ENCODE results near the gene SH3RF2.

The SH3RF2 gene

GRCh38 chr5:145921211-145921610 lies 15.2 kb upstream of the SH3RF2 start:
- DNase-seq = no peak

- DNase-seq = no peak
Measured at GRCh38 chr5:145922059-145922458, 14.3 kb upstream of the SH3RF2 start.

DNA sequence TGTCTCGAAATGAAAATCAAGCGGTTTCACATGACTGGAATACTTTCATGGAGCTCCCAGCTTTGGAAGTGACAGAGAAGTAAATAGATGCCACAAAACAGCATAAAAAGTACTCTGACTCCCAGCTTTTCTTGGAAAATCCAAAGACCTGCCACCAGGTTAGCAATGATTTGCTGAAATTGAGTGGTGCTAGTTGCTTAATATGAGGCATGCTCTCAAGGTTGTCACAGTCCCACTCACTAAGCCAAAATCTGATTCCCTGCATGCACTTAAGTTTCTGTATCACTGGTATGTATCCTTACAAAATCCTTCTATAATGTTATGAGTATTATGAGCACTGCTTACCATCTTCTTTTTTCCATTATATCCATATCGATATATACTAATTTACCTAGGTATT lies 13.0 kb upstream of the SH3RF2 start:
- no peak for DNase-seq

- no peak for DNase-seq
Measured at GRCh38 chr5:145924849-145925248, 11.5 kb upstream of the SH3RF2 start.

DNA sequence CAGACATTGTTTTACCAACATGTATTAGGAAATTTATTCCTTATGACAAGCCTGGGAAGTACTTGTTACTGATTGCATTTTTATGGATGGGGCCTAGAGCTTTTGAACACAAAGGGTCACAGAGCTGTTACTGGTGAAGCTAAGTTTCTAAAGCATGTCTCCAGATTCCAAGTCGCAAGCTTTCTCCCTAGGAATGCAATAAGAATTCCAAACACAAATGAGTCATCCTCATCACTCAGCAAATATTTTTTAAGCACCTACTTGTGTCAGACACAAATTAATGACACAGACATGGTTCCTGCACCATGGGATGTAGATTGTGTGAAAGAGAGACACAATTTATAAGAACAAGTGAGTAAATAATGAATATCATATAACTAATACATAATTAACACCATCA lies 11.0 kb upstream of the SH3RF2 start:
- no peak for DNase-seq

GRCh38 chr5:145925803-145926202 lies 10.6 kb upstream of the SH3RF2 start:
- DNase-seq = no peak

- DNase-seq = no peak
Measured at GRCh38 chr5:145931718-145932117, 4.7 kb upstream of the SH3RF2 start.

GRCh38 chr5:145934276-145934675 lies 2.1 kb upstream of the SH3RF2 start:
- no peak for DNase-seq

GRCh38 chr5:145937432-145938250 lies 1.3 kb downstream of the SH3RF2 start:
- DNase-seq = peak; percentile 23

DNA sequence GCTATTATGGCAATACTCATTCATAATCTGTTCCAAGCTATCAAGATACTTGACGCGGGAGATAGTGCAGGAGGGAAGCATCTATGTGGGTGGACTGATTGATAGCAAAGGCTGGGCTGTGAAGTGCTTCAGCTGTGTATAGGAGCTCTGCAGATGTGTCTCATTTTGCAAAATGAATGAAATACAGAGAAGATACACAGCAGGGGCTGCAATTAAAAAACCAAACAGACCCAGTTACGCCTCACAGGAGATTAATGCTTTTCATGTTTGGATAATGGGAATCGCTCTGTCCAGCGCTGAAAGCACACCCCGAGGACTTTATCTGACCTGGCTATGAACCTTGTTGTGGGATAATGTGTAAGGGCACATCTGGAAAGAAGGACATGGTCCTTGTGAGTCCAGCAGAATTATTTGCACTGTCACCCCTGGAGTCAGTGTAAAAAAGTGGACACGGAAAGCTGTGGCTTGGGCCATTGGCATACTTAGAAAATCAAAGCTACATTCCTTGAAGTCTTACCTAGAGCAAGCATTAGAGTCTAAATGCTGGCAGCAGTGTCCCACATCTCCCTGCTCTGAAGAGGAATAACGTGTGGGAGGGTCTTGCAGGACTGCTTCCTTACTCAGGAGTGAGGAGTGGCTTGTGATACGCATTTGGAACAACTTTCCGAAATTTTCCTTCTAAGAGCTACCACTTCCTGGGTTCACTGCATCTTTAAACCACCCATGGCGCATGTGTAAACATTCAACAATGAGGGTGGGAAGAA lies 2.6 kb downstream of the SH3RF2 start:
- peak; percentile 23 for DNase-seq

GRCh38 chr5:145939540-145940065 lies 3.2 kb downstream of the SH3RF2 start:
- DNase-seq = no peak

DNA sequence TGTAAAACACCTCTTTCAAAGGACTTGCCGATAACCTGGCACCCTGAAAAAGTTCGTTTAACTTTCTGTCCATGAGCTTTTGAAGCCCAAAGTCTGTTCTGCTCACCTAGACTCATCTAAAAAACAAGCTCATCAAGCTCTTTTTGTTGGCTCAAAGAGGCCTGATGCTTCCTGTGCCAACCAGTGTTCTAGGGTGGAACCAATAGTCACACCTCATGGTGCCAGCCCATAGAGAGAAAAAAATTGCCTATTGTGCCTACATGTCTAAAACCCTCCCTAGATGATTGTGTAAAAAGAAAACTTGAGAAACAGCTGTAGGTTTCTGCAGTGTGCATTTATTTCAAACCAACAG lies 4.7 kb downstream of the SH3RF2 start:
- DNase-seq = no peak

- no peak for DNase-seq
Measured at GRCh38 chr5:145941448-145942130, 5.2 kb downstream of the SH3RF2 start.

DNA sequence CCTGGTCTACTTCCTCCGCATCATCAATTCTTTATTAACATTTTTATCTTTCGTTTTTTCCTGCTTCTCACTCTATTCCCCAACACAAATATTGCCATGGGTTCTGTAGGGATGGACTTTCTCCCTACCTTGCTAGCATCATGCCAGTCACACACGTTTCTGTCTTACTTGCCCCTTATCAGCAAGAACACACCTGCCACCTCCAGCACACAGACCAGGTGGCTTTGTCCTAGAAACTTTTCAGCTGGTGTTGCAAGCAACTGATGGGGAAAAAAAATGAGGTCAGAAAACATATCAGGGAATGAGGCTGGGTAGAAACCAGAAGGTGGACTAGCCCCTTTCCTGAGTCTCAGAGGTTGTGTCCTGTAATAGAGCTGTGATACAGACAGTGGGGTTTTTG lies 5.8 kb downstream of the SH3RF2 start:
- no peak for DNase-seq

GRCh38 chr5:145942749-145943148 lies 6.4 kb downstream of the SH3RF2 start:
- no peak for DNase-seq

DNA sequence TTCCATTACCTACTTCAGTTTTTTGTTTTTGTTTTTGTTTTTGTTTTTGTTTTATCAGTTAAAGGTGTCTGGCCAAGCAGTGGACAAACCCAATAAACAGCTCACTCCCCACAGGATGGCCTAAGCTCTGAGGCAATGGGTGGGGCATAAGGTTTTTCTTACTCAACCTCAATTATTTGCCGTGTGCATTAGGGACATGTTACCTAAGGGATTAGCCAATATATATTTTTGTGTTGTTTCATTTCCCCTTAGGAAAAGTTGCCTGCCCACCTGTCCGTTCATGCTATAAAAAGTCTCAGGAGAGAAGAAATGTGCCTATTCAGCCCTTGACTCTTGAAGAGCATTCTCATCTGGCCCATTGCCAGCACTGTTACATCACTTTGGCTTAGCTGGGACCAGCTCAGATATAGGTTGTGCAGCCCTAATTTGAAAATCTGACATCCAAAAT lies 7.3 kb downstream of the SH3RF2 start:
- DNase-seq = no peak

DNA sequence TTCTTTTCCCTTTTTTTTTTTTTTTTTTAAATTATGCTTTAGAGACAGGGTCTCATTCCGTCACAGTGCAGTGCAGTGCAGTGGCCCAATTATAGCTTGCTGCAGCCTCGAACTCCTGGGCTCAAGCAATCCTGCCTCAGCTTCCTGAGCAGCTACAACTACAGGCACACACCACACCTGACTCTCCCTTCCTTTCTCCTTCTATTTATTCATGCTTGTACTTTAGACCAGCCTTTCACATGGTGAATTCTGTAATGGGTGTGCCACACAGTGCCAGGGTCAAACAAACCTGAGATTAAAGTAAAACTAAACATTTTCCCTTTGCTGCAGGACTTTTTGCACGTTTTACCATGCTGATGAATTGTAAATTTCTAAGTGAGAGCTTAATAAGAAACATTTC lies 8.0 kb downstream of the SH3RF2 start:
- no peak for DNase-seq

GRCh38 chr5:145945620-145946111 lies 9.3 kb downstream of the SH3RF2 start:
- no peak for DNase-seq

DNA sequence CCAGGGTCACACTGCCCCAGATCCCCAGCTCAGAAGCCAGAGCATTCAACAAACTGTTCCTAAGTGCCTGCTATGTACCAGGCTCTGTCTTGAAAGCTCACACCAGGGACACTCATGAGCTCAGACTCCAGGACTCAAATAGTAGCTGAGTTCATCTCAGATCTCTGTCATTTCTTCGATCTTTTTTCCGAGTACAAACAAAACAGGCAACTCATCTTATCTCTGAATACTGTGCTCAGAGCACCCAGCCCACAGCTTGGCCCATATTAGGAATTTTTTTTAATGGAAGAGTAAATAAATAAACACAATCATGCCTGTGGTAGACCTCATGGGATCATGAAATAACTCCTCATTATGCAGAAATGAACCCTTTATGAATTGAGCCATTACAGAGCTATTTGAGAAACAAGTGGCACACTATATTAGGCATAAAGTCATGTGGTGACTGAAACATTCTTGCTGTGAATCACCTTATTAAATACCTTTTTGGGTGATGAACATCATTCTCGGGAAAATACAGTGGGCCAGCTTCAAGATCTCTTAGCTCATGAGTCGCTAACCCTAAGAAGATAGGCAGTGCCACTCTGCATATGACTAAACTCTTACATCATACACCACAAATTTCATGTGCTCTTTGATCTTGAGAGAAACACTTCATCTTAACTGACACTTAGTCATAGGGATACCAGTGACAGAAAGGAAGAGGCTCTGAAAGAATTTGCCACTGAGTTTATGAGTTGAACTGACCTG lies 9.9 kb downstream of the SH3RF2 start:
- no peak for DNase-seq

GRCh38 chr5:145947581-145947980 lies 11.2 kb downstream of the SH3RF2 start:
- no peak for DNase-seq

GRCh38 chr5:145948047-145948446 lies 11.7 kb downstream of the SH3RF2 start:
- DNase-seq = no peak

GRCh38 chr5:145948921-145949320 lies 12.5 kb downstream of the SH3RF2 start:
- DNase-seq = no peak
